CD4-positive, alpha-beta T cell treated with Interleukin-4 for 4 hours (primary cell): ENCODE measurements around the gene SLC51B.

Experiments used
- DNase-seq: peaks from one replicate; pipeline ENCODE4 v3.0.0-alpha.2; 2020

SLC51B gene

GRCh38 chr15:65101891-65102708, 56.9 kb downstream of the SLC51B start:
- DNase-seq: no peak

GRCh38 chr15:65102912-65103311, 57.7 kb downstream of the SLC51B start:
- no peak for DNase-seq
